Hepatocyte (in vitro differentiated cells): ENCODE results near the gene KLHL17. TPM values are rescaled to one million over a fixed set of nuclear protein-coding genes. Genes with fewer than 3 reads are reported as not detected.

Source experiments
- DNase-seq: peaks from one replicate; pipeline ENCODE4 v3.0.0-alpha.2; 2016; ENCODE audit warnings: low spot score
- H2AFZ ChIP-seq: fragments of 200-600 bp; sonication (generic); 2 replicates; pipeline ENCODE4 v1.6.0; 2016; ENCODE audit warnings: antibody characterized with exemption, mild to moderate bottlenecking
- H3K27ac ChIP-seq: fragments of 200-600 bp; sonication (generic); 2 replicates; pipeline ENCODE4 v1.5.1; 2016; ENCODE audit warnings: mild to moderate bottlenecking
- H3K27me3 ChIP-seq: fragments of 200-600 bp; sonication (generic); 2 replicates; pipeline ENCODE4 v1.6.1; 2016
- H3K36me3 ChIP-seq: fragments of 200-600 bp; sonication (generic); replicated peaks from 2 replicates; pipeline ENCODE4 v1.5.1; 2016; ENCODE audit warnings: low read depth; ENCODE audit not compliant: insufficient read depth
- H3K4me1 ChIP-seq: fragments of 200-600 bp; sonication (generic); 2 replicates; pipeline ENCODE4 v1.5.1; 2016; ENCODE audit warnings: mild to moderate bottlenecking, moderate library complexity; ENCODE audit not compliant: insufficient read depth
- H3K4me2 ChIP-seq: fragments of 200-600 bp; sonication (generic); 2 replicates; pipeline ENCODE4 v1.6.0; 2016
- H3K4me3 ChIP-seq: fragments of 200-600 bp; sonication (generic); 2 replicates; pipeline ENCODE4 v1.5.1; 2016; ENCODE audit warnings: mild to moderate bottlenecking
- H3K79me2 ChIP-seq: fragments of 200-600 bp; sonication (generic); 2 replicates; pipeline ENCODE4 v1.6.0; 2017; ENCODE audit warnings: mild to moderate bottlenecking
- H3K9me2 ChIP-seq: fragments of 200-600 bp; sonication (generic); replicated peaks from 2 replicates; pipeline ENCODE4 v1.6.0; 2017; ENCODE audit warnings: mild to moderate bottlenecking; ENCODE audit not compliant: insufficient read depth
- H3K9me3 ChIP-seq: fragments of 200-600 bp; sonication (generic); 2 replicates; pipeline ENCODE4 v1.5.1; 2016; ENCODE audit warnings: low read depth, mild to moderate bottlenecking
- H4K20me1 ChIP-seq: fragments of 200-600 bp; sonication (generic); 2 replicates; pipeline ENCODE4 v1.6.0; 2016; ENCODE audit warnings: mild to moderate bottlenecking; ENCODE audit not compliant: insufficient read depth, poor library complexity, severe bottlenecking
- CTCF ChIP-seq: fragments of 200-600 bp; sonication (generic); IDR thresholded peaks from 2 replicates; pipeline ENCODE4 v1.5.1; 2016; ENCODE audit warnings: antibody characterized with exemption, mild to moderate bottlenecking; ENCODE audit not compliant: poor library complexity
- EZH2 ChIP-seq: fragments of 200-600 bp; sonication (generic); IDR thresholded peaks from 2 replicates; pipeline ENCODE4 v1.6.1; 2016; ENCODE audit warnings: antibody characterized with exemption, mild to moderate bottlenecking, borderline replicate concordance
- EZH2phosphoT487 ChIP-seq: fragments of 200-600 bp; sonication (generic); IDR thresholded peaks from one replicate; pipeline ENCODE4 v1.6.1; 2018; ENCODE audit warnings: antibody characterized with exemption, mild to moderate bottlenecking, low read depth, moderate library complexity; ENCODE audit not compliant: unreplicated experiment, severe bottlenecking
- WGBS: methylation state at CpG from one replicate; pipeline ENCODE4 v1.1.6; 2016; ENCODE audit warnings: low lambda C conversion rate; ENCODE audit errors: missing lambda C conversion rate; 5-methylcytosine and 5-hydroxymethylcytosine counted together
- polyA plus RNA-seq: library from polyadenylated mRNA; unstranded; fragments of >200 nt; fragmentation: Nextera tagmentation; extraction: Ambion mirVana; gene quantifications from 2 replicates; pipeline ENCODE4 v1.2.1, GENCODE V29; 2016
- total RNA-seq: library from RNA; depleted of rRNA; stranded (reverse); fragments of >200 nt; gene quantifications from 2 replicates; pipeline ENCODE4 v1.2.3, GENCODE V29; 2014

KLHL17 gene
- total and polyA plus RNA-seq, 2 experiments from 2014 or later: 13.8 to 25.0 TPM

DNA sequence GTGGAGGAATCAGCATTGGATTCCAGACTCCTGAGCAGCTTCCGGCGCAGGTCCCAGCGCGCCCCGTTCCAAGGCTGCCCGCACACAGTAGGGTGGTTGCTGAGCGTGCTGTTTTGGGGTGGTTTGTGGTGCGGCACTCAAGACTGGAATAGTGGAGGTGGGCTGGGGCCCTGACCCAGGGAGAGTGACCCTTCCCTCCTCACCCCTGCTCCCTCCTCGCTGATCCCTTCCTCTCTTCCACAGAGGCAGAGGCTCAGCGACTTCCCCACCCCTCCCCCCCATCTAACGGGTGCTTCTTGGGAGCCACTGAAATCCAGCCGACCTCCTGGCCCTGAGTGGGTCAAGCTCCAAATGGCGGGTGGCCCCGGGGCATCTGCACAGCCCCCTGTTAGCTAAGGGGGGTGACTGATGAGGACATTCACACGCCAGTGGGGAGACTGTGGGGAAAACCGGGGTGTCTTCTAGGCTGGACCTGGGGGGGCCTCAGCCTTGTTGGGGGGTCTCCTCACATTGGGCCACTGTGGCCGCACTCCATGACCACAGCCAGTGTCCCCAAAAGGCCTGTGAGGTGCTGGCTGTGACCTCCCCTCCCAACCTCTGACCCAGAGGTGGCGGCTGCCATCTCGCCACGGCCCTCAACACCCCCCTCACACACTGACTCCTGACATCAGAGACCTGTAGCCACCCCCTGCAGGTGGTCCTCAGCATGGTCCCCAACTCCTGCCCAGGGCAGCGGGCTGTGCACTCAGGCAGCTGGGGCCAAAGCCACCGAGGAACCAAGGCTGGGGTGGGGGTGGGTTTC is 43.4 kb downstream of the KLHL17 start:
- no peaks in the 10 kb centered on the region for H3K36me3 ChIP-seq
- H2AFZ ChIP-seq: no peak overlapping the region
- no peak overlapping the region for H3K4me2 ChIP-seq
- H3K9me3 ChIP-seq: no peaks in the 10 kb centered on the region
- no peaks in the 10 kb centered on the region for H3K27me3 ChIP-seq
- peaks cover 32% of the 10 kb centered on the region for H3K4me1 ChIP-seq
- TF ChIP-seq CTCF: no peak
- TF ChIP-seq EZH2phosphoT487: no peak
- no peak for TF ChIP-seq EZH2
- WGBS: 95% methylated on average over 18 of the region's 22 CpGs
- no peaks in the 10 kb centered on the region for H4K20me1 ChIP-seq
- peak; percentile 15 for DNase-seq
- H3K79me2 ChIP-seq: peaks cover 16% of the 10 kb centered on the region
- H3K4me3 ChIP-seq: no peak overlapping the region
- no peaks in the 10 kb centered on the region for H3K9me2 ChIP-seq
- no peak overlapping the region for H3K27ac ChIP-seq

DNA sequence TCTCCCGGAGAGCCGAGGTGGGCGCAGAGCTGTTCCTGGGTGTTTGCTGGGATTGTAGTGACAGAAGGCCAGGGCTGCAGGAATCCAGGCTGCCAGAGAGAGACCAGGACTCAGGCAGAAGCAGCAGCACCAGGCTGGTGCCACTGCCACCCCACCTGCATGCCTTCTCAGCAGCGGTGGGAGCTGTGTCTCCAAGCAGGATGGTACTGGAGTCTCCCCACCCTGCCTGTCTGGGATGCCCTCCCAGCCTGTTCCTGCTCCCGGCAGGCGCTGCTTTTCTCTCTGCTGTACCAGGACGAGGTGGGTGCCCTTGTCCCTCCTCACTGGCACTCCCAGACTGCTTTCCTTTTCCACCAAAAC is 44.0 kb downstream of the KLHL17 start:
- no peak for TF ChIP-seq EZH2phosphoT487
- TF ChIP-seq EZH2: no peak
- TF ChIP-seq CTCF: no peak
- DNase-seq: no peak
- H3K27ac ChIP-seq: no peak overlapping the region
- no peak overlapping the region for H3K4me3 ChIP-seq
- 80% methylated on average over 7 of the region's 7 CpGs for WGBS
- peak overlapping the region; percentile 57 for H3K4me2 ChIP-seq
- no peaks in the 10 kb centered on the region for H3K27me3 ChIP-seq
- H2AFZ ChIP-seq: no peak overlapping the region
- peaks cover 16% of the 10 kb centered on the region for H3K79me2 ChIP-seq
- H3K4me1 ChIP-seq: peaks cover 32% of the 10 kb centered on the region
- no peaks in the 10 kb centered on the region for H3K9me3 ChIP-seq
- H4K20me1 ChIP-seq: no peaks in the 10 kb centered on the region
- no peaks in the 10 kb centered on the region for H3K36me3 ChIP-seq
- H3K9me2 ChIP-seq: no peaks in the 10 kb centered on the region

- TF ChIP-seq CTCF: no peak
- H3K4me1 ChIP-seq: peaks cover 32% of the 10 kb centered on the region
- no peaks in the 10 kb centered on the region for H4K20me1 ChIP-seq
- WGBS: 33% methylated on average over 21 of the region's 21 CpGs
- peak overlapping the region; percentile 57 for H3K4me2 ChIP-seq
- no peak overlapping the region for H2AFZ ChIP-seq
- H3K9me3 ChIP-seq: no peaks in the 10 kb centered on the region
- peak overlapping the region; percentile 97 for H3K27ac ChIP-seq
- peak; percentile 74 for DNase-seq
- peaks cover 16% of the 10 kb centered on the region for H3K79me2 ChIP-seq
- no peaks in the 10 kb centered on the region for H3K9me2 ChIP-seq
- no peaks in the 10 kb centered on the region for H3K36me3 ChIP-seq
- no peaks in the 10 kb centered on the region for H3K27me3 ChIP-seq
- H3K4me3 ChIP-seq: no peak overlapping the region
Measured at GRCh38 chr1:1004780-1005697, 44.7 kb downstream of the KLHL17 start.
